GM23338 (cell line): ENCODE data around the gene F13B. TPM values are rescaled to one million over a fixed set of nuclear protein-coding genes. Genes with fewer than 3 reads are reported as not detected.

ENCODE experiments used
- ATAC-seq: fragments of 200-7000 bp; cut with Tn5 transposase; 3 replicates; pipeline ENCODE4 v1.9.1; 2020
- DNase-seq: peaks from one replicate; pipeline ENCODE4 v3.0.0-alpha.2; 2015; ENCODE audit warnings: low spot score
- H2AFZ ChIP-seq: fragments of 200-600 bp; sonication (generic); 2 replicates; pipeline ENCODE4 v1.8.0; 2016; ENCODE audit warnings: antibody characterized with exemption, mild to moderate bottlenecking, moderate library complexity
- H3F3A ChIP-seq: fragments of 200-600 bp; sonication (generic); replicated peaks from 2 replicates; pipeline ENCODE4 v1.8.0; 2017; ENCODE audit warnings: antibody characterized with exemption, mixed run types, low read depth
- H3K27ac ChIP-seq: fragments of 200-600 bp; sonication (generic); 2 replicates; pipeline ENCODE4 v1.6.1; 2016; ENCODE audit warnings: low read depth
- H3K27me3 ChIP-seq: fragments of 200-600 bp; sonication (generic); 2 replicates; pipeline ENCODE4 v1.8.0; 2016; ENCODE audit warnings: mild to moderate bottlenecking, mixed run types, moderate library complexity; ENCODE audit not compliant: insufficient read depth
- H3K36me3 ChIP-seq: fragments of 200-600 bp; sonication (generic); 2 replicates; pipeline ENCODE4 v1.8.0; 2016; ENCODE audit warnings: mild to moderate bottlenecking; ENCODE audit not compliant: insufficient read depth
- H3K4me1 ChIP-seq: fragments of 200-600 bp; sonication (generic); 2 replicates; pipeline ENCODE4 v1.8.0; 2016; ENCODE audit warnings: mild to moderate bottlenecking, moderate library complexity; ENCODE audit not compliant: insufficient read depth
- H3K4me2 ChIP-seq: fragments of 200-600 bp; sonication (generic); 2 replicates; pipeline ENCODE4 v1.7.1; 2017; ENCODE audit warnings: mixed run types
- H3K4me3 ChIP-seq: fragments of 200-600 bp; sonication (generic); 2 replicates; pipeline ENCODE4 v1.6.1; 2016; ENCODE audit warnings: mixed run types
- H3K79me2 ChIP-seq: fragments of 200-600 bp; sonication (generic); replicated peaks from 2 replicates; pipeline ENCODE4 v1.8.0; 2017; ENCODE audit warnings: mild to moderate bottlenecking; ENCODE audit not compliant: insufficient read depth
- H3K9me2 ChIP-seq: fragments of 200-600 bp; sonication (generic); 2 replicates; pipeline ENCODE4 v1.8.0; 2017; ENCODE audit not compliant: insufficient read depth
- H4K20me1 ChIP-seq: fragments of 200-600 bp; sonication (generic); replicated peaks from 2 replicates; pipeline ENCODE4 v1.8.0; 2017; ENCODE audit warnings: mild to moderate bottlenecking; ENCODE audit not compliant: insufficient read depth
- H3K27ac Mint-ChIP-seq: 2 replicates; pipeline ENCODE4 v1.8.0; 2020; ENCODE audit warnings: inconsistent platforms, mild to moderate bottlenecking, moderate library complexity, mixed read lengths
- H3K27me3 Mint-ChIP-seq: 3 replicates; pipeline ENCODE4 v1.8.0; 2022; ENCODE audit warnings: low read depth, mild to moderate bottlenecking, moderate library complexity, mixed read lengths, inconsistent platforms; ENCODE audit not compliant: insufficient read depth, poor library complexity
- H3K36me3 Mint-ChIP-seq: 3 replicates; pipeline ENCODE4 v1.8.0; 2021; ENCODE audit warnings: low read depth, mild to moderate bottlenecking, inconsistent platforms, moderate library complexity, mixed read lengths
- H3K4me1 Mint-ChIP-seq: 3 replicates; pipeline ENCODE4 v1.8.0; 2020; ENCODE audit warnings: mild to moderate bottlenecking, inconsistent platforms, mixed read lengths
- H3K4me3 Mint-ChIP-seq: 3 replicates; pipeline ENCODE4 v1.8.0; 2021; ENCODE audit warnings: moderate library complexity, mild to moderate bottlenecking, inconsistent platforms, mixed read lengths
- H3K9me3 Mint-ChIP-seq: 3 replicates; pipeline ENCODE4 v1.8.0; 2020; ENCODE audit warnings: moderate library complexity, mild to moderate bottlenecking, inconsistent platforms, mixed read lengths
- CREB1 ChIP-seq: fragments of 250-450 bp; sonication (Bioruptor Pico); IDR thresholded peaks from 2 replicates; pipeline ENCODE4 v1.5.0; 2020; ENCODE audit warnings: low read depth, mild to moderate bottlenecking, moderate library complexity
- CTCF ChIP-seq, 2 experiments: fragments of 200-600 bp in 1 of 2; sonication (generic) in 1 of 2; conservative IDR thresholded peaks; 2 replicates each; pipeline versions ENCODE4 v1.5.1 to v1.6.1; 2016 to 2017; ENCODE audit warnings: antibody characterized with exemption in 2 of 2, low read depth in 2 of 2, mild to moderate bottlenecking in 2 of 2, moderate library complexity in 1 of 2
- ETS1 ChIP-seq: IDR thresholded peaks from 2 replicates; pipeline ENCODE4 v1.6.1; 2016; ENCODE audit warnings: antibody characterized with exemption
- EZH2 ChIP-seq: fragments of 200-600 bp; sonication (generic); IDR thresholded peaks from one replicate; pipeline ENCODE4 v1.8.0; 2017; ENCODE audit warnings: antibody characterized with exemption, mild to moderate bottlenecking, low read depth; ENCODE audit not compliant: unreplicated experiment
- EZH2phosphoT487 ChIP-seq: fragments of 200-600 bp; sonication (generic); IDR thresholded peaks from one replicate; pipeline ENCODE4 v1.8.1; 2018; ENCODE audit warnings: antibody characterized with exemption; ENCODE audit not compliant: unreplicated experiment
- JUNB ChIP-seq: IDR thresholded peaks from one replicate; pipeline ENCODE4 v1.6.1; 2016; ENCODE audit warnings: antibody characterized with exemption; ENCODE audit not compliant: unreplicated experiment
- NANOG ChIP-seq: IDR thresholded peaks from 2 replicates; pipeline ENCODE4 v1.6.1; 2016; ENCODE audit warnings: antibody characterized with exemption, borderline replicate concordance
- POLR2AphosphoS5 ChIP-seq: IDR thresholded peaks from 2 replicates; pipeline ENCODE4 v1.6.1; 2016; ENCODE audit warnings: antibody characterized with exemption, low read depth
- REST ChIP-seq: IDR thresholded peaks from one replicate; pipeline ENCODE4 v1.6.1; 2018; ENCODE audit warnings: antibody characterized with exemption; ENCODE audit not compliant: unreplicated experiment
- STAT1 ChIP-seq: IDR thresholded peaks from one replicate; pipeline ENCODE4 v1.6.1; 2016; ENCODE audit warnings: antibody characterized with exemption; ENCODE audit not compliant: unreplicated experiment
- ZNF114 ChIP-seq: fragments of 250-450 bp; sonication (Bioruptor Pico); IDR thresholded peaks from 2 replicates; pipeline ENCODE4 v1.5.0; 2020; ENCODE audit warnings: mild to moderate bottlenecking, moderate library complexity
- ZNF331 ChIP-seq: fragments of 250-450 bp; sonication (Bioruptor Pico); IDR thresholded peaks from 2 replicates; pipeline ENCODE4 v1.5.0; 2020; ENCODE audit warnings: low read depth, mild to moderate bottlenecking, moderate library complexity
- polyA plus RNA-seq: library from polyadenylated mRNA; unstranded; fragments of >200 nt; fragmentation: Nextera tagmentation; extraction: Ambion mirVana; gene quantifications from 2 replicates; pipeline ENCODE4 v1.2.1, GENCODE V29; 2016
- total RNA-seq: library from RNA; depleted of rRNA; stranded (reverse); fragments of >200 nt; shearing (Covaris generic); gene quantifications from 2 replicates; pipeline ENCODE4 v1.2.3, GENCODE V29; 2014

The F13B gene
- total and polyA plus RNA-seq, 2 experiments from 2014 or later: not detected

GRCh38 chr1:197065559-197065958 lies 1.5 kb downstream of the F13B start:
- H3K36me3 ChIP-seq: no peaks in the 10 kb centered on the region
- H4K20me1 ChIP-seq: no peaks in the 10 kb centered on the region
- DNase-seq (no peak), ATAC-seq (no peak)
- no peaks in the 10 kb centered on the region for H3K4me1 Mint-ChIP-seq
- no peak for TF ChIP-seq CREB1 (CRISPR knock-in tag)
- TF ChIP-seq STAT1: no peak
- no peak for TF ChIP-seq ETS1
- no peak for TF ChIP-seq EZH2
- no peaks in the 10 kb centered on the region for H3F3A ChIP-seq
- no peak overlapping the region for H2AFZ ChIP-seq
- H3K4me1 ChIP-seq: no peaks in the 10 kb centered on the region
- 0 out of 2 replicates have a peak, but pooled peaks cover 7% of the 10 kb centered on the region for H3K9me2 ChIP-seq
- no peak overlapping the region for H3K4me2 ChIP-seq
- no peaks in the 10 kb centered on the region for H3K36me3 Mint-ChIP-seq
- no peak overlapping the region for H3K27ac Mint-ChIP-seq
- H3K27me3 Mint-ChIP-seq: no peaks in the 10 kb centered on the region
- H3K27ac ChIP-seq: no peak overlapping the region
- H3K9me3 Mint-ChIP-seq: peaks cover 7% of the 10 kb centered on the region
- no peaks in the 10 kb centered on the region for H3K27me3 ChIP-seq
- no peak overlapping the region for H3K4me3 Mint-ChIP-seq
- H3K4me3 ChIP-seq: no peak overlapping the region
- no peaks in the 10 kb centered on the region for H3K79me2 ChIP-seq

- no peaks in the 10 kb centered on the region for H3K4me1 ChIP-seq
- H2AFZ ChIP-seq: no peak overlapping the region
- H3K27ac Mint-ChIP-seq: no peak overlapping the region
- no peak overlapping the region for H3K4me2 ChIP-seq
- no peak overlapping the region for H3K4me3 Mint-ChIP-seq
- ATAC-seq: peak; percentile 63
- H3K36me3 ChIP-seq: no peaks in the 10 kb centered on the region
- no peak overlapping the region for H3K4me3 ChIP-seq
- no peaks in the 10 kb centered on the region for H3F3A ChIP-seq
- H3K9me3 Mint-ChIP-seq: no peaks in the 10 kb centered on the region
- H3K27ac ChIP-seq: no peak overlapping the region
- no peaks in the 10 kb centered on the region for H4K20me1 ChIP-seq
- no peaks in the 10 kb centered on the region for H3K36me3 Mint-ChIP-seq
- no peaks in the 10 kb centered on the region for H3K9me2 ChIP-seq
- H3K79me2 ChIP-seq: no peaks in the 10 kb centered on the region
- peak; percentile 14 for DNase-seq
- H3K27me3 Mint-ChIP-seq: peaks cover 1% of the 10 kb centered on the region
- no peaks in the 10 kb centered on the region for H3K27me3 ChIP-seq
- H3K4me1 Mint-ChIP-seq: no peaks in the 10 kb centered on the region
- TF ChIP-seq EZH2: no peak
- no peak for TF ChIP-seq CTCF (conservative IDR thresholded peaks at IDR 0.05; ENCODE audit: low read depth in 2 of 2)
- no peak for TF ChIP-seq REST
- TF ChIP-seq POLR2AphosphoS5: no peak
- no peak for TF ChIP-seq ZNF114 (CRISPR knock-in tag)
- no peak for TF ChIP-seq CREB1 (CRISPR knock-in tag)
- no peak for TF ChIP-seq ZNF331 (CRISPR knock-in tag)
- TF ChIP-seq NANOG: no peak
- TF ChIP-seq JUNB: no peak
- TF ChIP-seq EZH2phosphoT487: no peak
- no peak for TF ChIP-seq STAT1
Observed at GRCh38 chr1:197063212-197063611, 3.8 kb downstream of the F13B start.
